Activated B cell treated with CpG ODN at 0.5 μM for 24 hours (primary cell): Measurements from ENCODE around the gene CCDC188. TPM values are rescaled to one million over a fixed set of nuclear protein-coding genes. Genes with fewer than 3 reads are reported as not detected.

Experiments used
- ATAC-seq: fragments of 200-7000 bp; cut with Tn5 transposase; one replicate; pipeline ENCODE4 v1.10.0; 2021; ENCODE audit warnings: low read depth, mild to moderate bottlenecking, moderate library complexity
- CTCF ChIA-PET: fragments of 350-600 bp; sonication (Branson Sonifier 250); formaldehyde crosslinking; loops from one replicate; lab custom pipeline; 2021; ENCODE audit warnings: antibody characterized with exemption; lab: Charles Lee
- POLR2A ChIA-PET: fragments of 350-600 bp; sonication (Branson Sonifier 250); formaldehyde crosslinking; loops from one replicate; lab custom pipeline; 2021; ENCODE audit warnings: antibody characterized with exemption; lab: Charles Lee
- DNase-seq: peaks from one replicate; pipeline ENCODE4 v3.0.0; 2022
- H3K27ac Mint-ChIP-seq: one replicate; pipeline ENCODE4 v1.8.0; 2020; ENCODE audit warnings: mixed read lengths
- H3K27me3 Mint-ChIP-seq: one replicate; pipeline ENCODE4 v1.8.0; 2021; ENCODE audit warnings: mixed read lengths
- H3K36me3 Mint-ChIP-seq: one replicate; pipeline ENCODE4 v1.8.0; 2021; ENCODE audit warnings: low read depth, mixed read lengths
- H3K4me1 Mint-ChIP-seq: one replicate; pipeline ENCODE4 v1.8.0; 2021; ENCODE audit warnings: mixed read lengths
- H3K4me3 Mint-ChIP-seq: one replicate; pipeline ENCODE4 v1.8.0; 2020; ENCODE audit warnings: mild to moderate bottlenecking, mixed read lengths
- H3K9me3 Mint-ChIP-seq: one replicate; pipeline ENCODE4 v1.8.0; 2020; ENCODE audit warnings: mixed read lengths
- CTCF ChIP-seq: fragments of 200-600 bp; IDR thresholded peaks from one replicate; pipeline ENCODE4 v1.8.0; 2022; ENCODE audit warnings: antibody characterized with exemption, mild to moderate bottlenecking
- intact Hi-C: fragments of 100-400 bp; cut with micrococcal nuclease; formaldehyde crosslinking; loops from one replicate; pipeline ENCODE4 v1.15.1; 2024
- total RNA-seq: library from RNA; stranded (reverse); gene quantifications from 2 replicates; pipeline ENCODE4 v1.2.3, GENCODE V29; 2022

The CCDC188 gene
- total RNA-seq, 1 donor from 2014 or later = not detected

- Mint-ChIP-seq H3K27me3 (peaks cover 4% of the 10 kb centered on the region), H3K4me1 (no peaks in the 10 kb centered on the region), H3K4me3 (no peak overlapping the region), H3K36me3 (no peaks in the 10 kb centered on the region), H3K27ac (no peak overlapping the region), H3K9me3 (no peaks in the 10 kb centered on the region)
- ATAC-seq = no peak
- intact Hi-C loops = no loop called here
- CTCF ChIA-PET = no interaction called here
- POLR2A ChIA-PET = no interaction called here
- DNase-seq = no peak
- TF ChIP-seq CTCF = no peak
Measured at GRCh38 chr22:20196094-20196842, 45.4 kb upstream of the CCDC188 start.

DNA sequence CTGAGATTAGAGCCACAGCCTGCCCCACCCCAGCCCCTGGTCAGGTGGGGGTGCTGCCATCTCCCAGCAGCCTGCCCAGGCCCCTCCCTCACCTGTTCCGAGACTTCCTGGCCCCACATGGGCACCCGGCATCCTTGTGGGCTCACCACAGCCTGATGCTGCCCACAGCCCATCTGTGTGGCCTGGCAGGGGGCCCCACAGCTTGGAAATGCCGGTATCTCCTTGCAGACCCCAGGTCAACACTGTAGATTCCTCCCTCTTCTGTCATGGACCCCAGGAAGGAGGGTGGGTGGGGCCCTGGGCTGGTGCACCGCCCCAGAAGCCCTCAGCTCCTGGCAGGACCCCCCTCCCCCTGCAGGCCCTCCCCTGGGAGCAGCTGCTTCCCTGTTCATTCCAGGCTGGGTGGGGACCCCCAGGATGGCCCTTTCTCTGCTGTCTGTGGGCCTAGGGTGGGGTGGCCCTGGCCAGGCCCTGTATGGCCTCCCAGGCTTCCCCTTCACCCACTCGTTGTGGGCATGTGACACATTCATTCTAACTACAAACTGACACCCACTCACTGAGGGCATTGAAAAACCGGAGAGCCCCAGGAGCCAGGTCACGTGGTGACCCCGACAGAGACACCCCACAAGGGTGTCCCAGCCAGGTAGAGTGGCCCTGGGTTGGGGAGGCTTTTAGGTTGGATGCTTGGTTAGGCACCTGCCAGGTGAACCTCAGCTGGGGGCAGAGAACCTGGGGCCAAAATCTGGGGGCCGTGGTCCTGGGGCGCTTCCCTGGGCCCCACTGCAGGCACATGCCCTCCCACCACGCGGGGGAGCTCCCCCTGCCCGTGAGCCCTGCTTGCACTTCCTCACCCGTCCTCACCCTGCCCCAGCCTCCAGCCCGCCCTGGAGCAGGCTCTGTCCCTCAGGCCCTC lies 44.1 kb upstream of the CCDC188 start:
- intact Hi-C loops = no loop called here
- ChIA-PET CTCF (no interaction called here), POLR2A (interaction anchor here (0.5 kb wide), 1 partner anchor 813 kb away, joined by 4 read pairs; no protein-coding TSS in a partner anchor)
- ATAC-seq (no peak), DNase-seq (no peak)
- Mint-ChIP-seq H3K27me3 (peaks cover 4% of the 10 kb centered on the region), H3K4me1 (no peaks in the 10 kb centered on the region), H3K4me3 (no peak overlapping the region), H3K36me3 (no peaks in the 10 kb centered on the region), H3K27ac (no peak overlapping the region), H3K9me3 (no peaks in the 10 kb centered on the region)
- TF ChIP-seq CTCF = no peak

GRCh38 chr22:20193761-20194494 lies 43.1 kb upstream of the CCDC188 start:
- no peak for TF ChIP-seq CTCF
- no peaks in the 10 kb centered on the region for H3K36me3 Mint-ChIP-seq
- intact Hi-C loops = no loop called here
- no peak overlapping the region for H3K27ac Mint-ChIP-seq
- no peaks in the 10 kb centered on the region for H3K4me1 Mint-ChIP-seq
- DNase-seq (no peak), ATAC-seq (no peak)
- ChIA-PET CTCF (no interaction called here), POLR2A (interaction anchor here (0.5 kb wide), 1 partner anchor 332 kb away, joined by 4 read pairs; no protein-coding TSS in a partner anchor)
- no peak overlapping the region for H3K4me3 Mint-ChIP-seq
- no peaks in the 10 kb centered on the region for H3K9me3 Mint-ChIP-seq
- peaks cover 4% of the 10 kb centered on the region for H3K27me3 Mint-ChIP-seq

GRCh38 chr22:20192972-20193760 lies 42.3 kb upstream of the CCDC188 start:
- no peak overlapping the region for H3K4me3 Mint-ChIP-seq
- no peaks in the 10 kb centered on the region for H3K4me1 Mint-ChIP-seq
- DNase-seq = no peak
- intact Hi-C loops = no loop called here
- no peaks in the 10 kb centered on the region for H3K36me3 Mint-ChIP-seq
- ATAC-seq = no peak
- ChIA-PET POLR2A (interaction anchor here (0.5 kb wide), 1 partner anchor 332 kb away, joined by 4 read pairs; no protein-coding TSS in a partner anchor), CTCF (no interaction called here)
- no peak overlapping the region for H3K27ac Mint-ChIP-seq
- H3K27me3 Mint-ChIP-seq = peaks cover 3% of the 10 kb centered on the region
- H3K9me3 Mint-ChIP-seq = no peaks in the 10 kb centered on the region
- no peak for TF ChIP-seq CTCF
